WI38 (cell line): Measurements from ENCODE around the gene TSGA10.
"Not testable (repeated sequence)": the region's sequence is repeated elsewhere in the genome, so short reads cannot be mapped to it uniquely, and the experiment has no call there.

ENCODE experiments used
- H3K4me3 ChIP-seq: 2 replicates; pipeline ENCODE4 v1.5.1; 2011; ENCODE audit warnings: low read depth, mild to moderate bottlenecking, control low read depth, low read length
- CTCF ChIP-seq: IDR thresholded peaks from 2 replicates; pipeline ENCODE4 v1.5.1; 2012; ENCODE audit warnings: low read depth, mild to moderate bottlenecking, control low read depth, low read length

Gene TSGA10

GRCh38 chr2:99027856-99028255, 126.9 kb downstream of the TSGA10 start:
- no peak for TF ChIP-seq CTCF
- no peak overlapping the region for H3K4me3 ChIP-seq

DNA sequence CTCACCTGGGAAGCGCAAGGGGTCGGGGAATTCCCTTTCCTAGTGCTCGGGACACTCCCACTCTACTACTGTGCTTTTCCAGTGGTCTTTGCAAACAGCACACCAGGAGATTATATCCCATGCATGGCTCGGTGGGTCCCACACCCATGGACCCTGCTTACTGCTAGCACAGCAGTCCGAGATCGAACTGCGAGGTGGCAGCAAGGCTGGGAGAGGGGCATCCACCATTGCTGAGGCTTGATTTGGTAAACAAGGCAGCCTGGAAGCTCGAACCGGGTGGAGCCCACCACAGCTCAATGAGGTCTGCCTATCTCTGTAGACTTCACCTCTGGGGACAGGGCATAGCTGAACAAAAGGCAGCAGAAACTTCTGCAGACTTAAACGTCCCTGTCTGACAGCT, 154.0 kb downstream of the TSGA10 start:
- no peak overlapping the region for H3K4me3 ChIP-seq
- no peak for TF ChIP-seq CTCF

DNA sequence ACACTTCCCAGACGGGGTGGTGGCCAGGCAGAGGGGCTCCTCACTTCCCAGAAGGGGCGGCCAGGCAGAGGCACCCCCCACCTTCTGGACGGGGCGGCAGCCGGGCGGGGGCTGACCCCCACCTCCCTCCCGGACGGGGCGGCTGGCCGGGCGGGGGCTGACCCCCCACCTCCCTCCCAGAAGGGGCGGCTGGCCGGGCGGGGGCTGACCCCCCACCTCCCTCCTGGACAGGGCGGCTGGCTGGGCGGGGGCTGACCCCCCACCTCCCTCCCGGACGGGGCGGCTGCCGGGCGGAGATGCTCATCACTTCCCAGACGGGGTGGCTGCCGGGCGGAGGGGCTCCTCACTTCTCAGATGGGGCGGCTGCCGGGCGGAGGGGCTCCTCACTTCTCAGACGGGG, 166.0 kb downstream of the TSGA10 start:
- H3K4me3 ChIP-seq, result not testable (repeated sequence)

- no peak for TF ChIP-seq CTCF
Observed at GRCh38 chr2:98985905-98986666, 168.7 kb downstream of the TSGA10 start.

DNA sequence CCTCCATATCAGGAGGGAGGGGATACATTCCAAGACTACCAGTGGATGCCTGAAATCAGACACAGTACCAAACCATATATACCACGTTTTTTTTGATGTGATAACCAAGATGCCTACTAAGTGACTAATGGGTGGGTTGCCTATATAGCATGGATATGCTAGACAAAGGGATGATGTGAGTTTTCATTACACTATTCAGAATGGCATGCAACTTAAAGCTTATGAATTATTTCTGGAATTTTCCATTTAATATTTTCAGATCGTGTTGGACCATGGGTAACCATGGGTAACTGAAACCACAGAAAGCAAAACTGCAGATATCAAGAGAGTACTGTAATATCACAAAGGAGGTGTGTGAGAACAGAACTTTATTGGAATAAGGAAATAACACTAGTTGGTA, 179.1 kb downstream of the TSGA10 start:
- TF ChIP-seq CTCF, result no peak
- no peak overlapping the region for H3K4me3 ChIP-seq

More at GRCh38 chr2:98985905-98986666, 168.7 kb downstream of the TSGA10 start:
- no peak overlapping the region for H3K4me3 ChIP-seq

- H3K4me3 ChIP-seq, result no peak overlapping the region
- no peak for TF ChIP-seq CTCF
Observed at GRCh38 chr2:98972582-98973167, 182.1 kb downstream of the TSGA10 start.

DNA sequence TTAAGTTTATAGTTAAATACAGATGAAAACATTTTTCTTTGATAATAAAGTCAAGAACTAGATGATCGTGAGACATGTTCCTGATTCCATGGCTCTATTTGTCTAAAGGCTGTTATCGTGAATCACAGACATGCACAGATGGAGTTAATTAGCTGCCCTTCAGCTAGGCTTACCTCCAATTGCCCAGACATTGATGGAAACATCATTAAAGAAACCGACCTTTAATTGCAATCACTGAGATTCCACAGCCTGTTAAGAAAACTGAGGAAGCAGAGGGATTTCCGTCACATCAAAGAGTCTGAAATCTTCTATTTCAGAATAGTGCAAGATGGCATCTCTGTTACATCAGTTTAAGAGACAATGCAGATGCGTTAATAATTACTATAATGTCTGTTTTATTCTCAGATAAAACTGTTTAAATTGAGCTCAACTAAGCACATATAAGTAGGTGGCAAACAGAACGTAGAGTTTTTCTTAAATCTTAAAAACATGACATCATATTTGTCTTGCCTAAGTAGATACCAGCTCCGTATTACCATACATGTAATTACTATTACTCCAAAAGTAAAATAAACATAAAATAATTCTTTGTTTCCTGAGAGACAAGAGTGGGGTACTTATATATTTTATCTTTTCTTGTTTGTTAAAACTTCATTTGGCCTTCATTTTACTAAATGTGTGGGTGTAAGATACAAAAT, 194.8 kb downstream of the TSGA10 start:
- no peak overlapping the region for H3K4me3 ChIP-seq
- no peak for TF ChIP-seq CTCF
